Stimulated activated memory B cell treated with anti-CD40 and anti-IgM and Interleukin-4, amounts not matched to agents 10 μg/mL and 1 μg/mL and 100 μg/mL, for 72 hours (primary cell): ENCODE data around the gene HSH2D.
"Not testable (repeated sequence)": the region's sequence is repeated elsewhere in the genome, so short reads cannot be mapped to it uniquely, and the experiment has no call there.

Source experiments
- ATAC-seq: fragments of 150-1000 bp; cut with Tn5 transposase; 2 replicates; pipeline ENCODE4 v1.10.0; 2021
- H3K27ac Mint-ChIP-seq: one replicate; pipeline ENCODE4 v1.8.0; 2022; ENCODE audit warnings: mild to moderate bottlenecking, mixed read lengths
- H3K27me3 Mint-ChIP-seq: one replicate; pipeline ENCODE4 v1.8.0; 2022; ENCODE audit warnings: mixed read lengths
- H3K36me3 Mint-ChIP-seq: one replicate; pipeline ENCODE4 v1.8.0; 2022; ENCODE audit warnings: mixed read lengths
- H3K4me1 Mint-ChIP-seq: one replicate; pipeline ENCODE4 v1.8.0; 2022; ENCODE audit warnings: mixed read lengths
- H3K4me3 Mint-ChIP-seq: one replicate; pipeline ENCODE4 v1.8.0; 2022; ENCODE audit warnings: mild to moderate bottlenecking, moderate library complexity, mixed read lengths
- H3K9me3 Mint-ChIP-seq: one replicate; pipeline ENCODE4 v1.8.0; 2022; ENCODE audit warnings: mixed read lengths

Gene HSH2D

GRCh38 chr19:16160445-16160942 lies 17.0 kb downstream of the HSH2D start:
- peaks cover 27% of the 10 kb centered on the region for H3K36me3 Mint-ChIP-seq
- no peaks in the 10 kb centered on the region for H3K27me3 Mint-ChIP-seq
- ATAC-seq: peak; percentile 49
- H3K4me1 Mint-ChIP-seq: peaks cover 34% of the 10 kb centered on the region
- H3K27ac Mint-ChIP-seq: peak overlapping the region; percentile 46
- H3K4me3 Mint-ChIP-seq: no peak overlapping the region
- H3K9me3 Mint-ChIP-seq: no peaks in the 10 kb centered on the region

GRCh38 chr19:16160943-16161560 lies 17.6 kb downstream of the HSH2D start:
- peak; percentile 40 for ATAC-seq
- Mint-ChIP-seq H3K27me3 (no peaks in the 10 kb centered on the region), H3K4me1 (peaks cover 29% of the 10 kb centered on the region), H3K4me3 (no peak overlapping the region), H3K27ac (peak overlapping the region; percentile 46), H3K36me3 (peaks cover 22% of the 10 kb centered on the region), H3K9me3 (no peaks in the 10 kb centered on the region)

GRCh38 chr19:16161840-16162239 lies 18.4 kb downstream of the HSH2D start:
- no peak for ATAC-seq
- Mint-ChIP-seq H3K4me3 (no peak overlapping the region), H3K27me3 (no peaks in the 10 kb centered on the region), H3K9me3 (no peaks in the 10 kb centered on the region), H3K4me1 (peaks cover 22% of the 10 kb centered on the region), H3K36me3 (peaks cover 14% of the 10 kb centered on the region), H3K27ac (no peak overlapping the region)

- Mint-ChIP-seq H3K36me3 (no peaks in the 10 kb centered on the region), H3K4me1 (peaks cover 37% of the 10 kb centered on the region), H3K27ac (no peak overlapping the region), H3K4me3 (no peak overlapping the region), H3K27me3 (no peaks in the 10 kb centered on the region), H3K9me3 (no peaks in the 10 kb centered on the region)
- ATAC-seq: no peak
Observed at GRCh38 chr19:16164222-16164890, 20.9 kb downstream of the HSH2D start.

GRCh38 chr19:16166417-16166816 lies 22.9 kb downstream of the HSH2D start:
- Mint-ChIP-seq H3K27ac (no peak overlapping the region), H3K27me3 (no peaks in the 10 kb centered on the region), H3K4me3 (no peak overlapping the region), H3K9me3 (no peaks in the 10 kb centered on the region), H3K36me3 (no peaks in the 10 kb centered on the region), H3K4me1 (peaks cover 38% of the 10 kb centered on the region)
- no peak for ATAC-seq

- Mint-ChIP-seq H3K4me1 (peaks cover 40% of the 10 kb centered on the region), H3K27ac (no peak overlapping the region), H3K36me3 (no peaks in the 10 kb centered on the region), H3K27me3 (no peaks in the 10 kb centered on the region), H3K9me3 (no peaks in the 10 kb centered on the region), H3K4me3 (no peak overlapping the region)
- ATAC-seq: no peak
Observed at GRCh38 chr19:16167055-16167454, 23.6 kb downstream of the HSH2D start.

GRCh38 chr19:16168465-16169081 lies 25.1 kb downstream of the HSH2D start:
- peak overlapping the region; percentile 42 for H3K27ac Mint-ChIP-seq
- peaks cover 53% of the 10 kb centered on the region for H3K4me1 Mint-ChIP-seq
- no peak overlapping the region for H3K4me3 Mint-ChIP-seq
- no peaks in the 10 kb centered on the region for H3K36me3 Mint-ChIP-seq
- no peaks in the 10 kb centered on the region for H3K9me3 Mint-ChIP-seq
- ATAC-seq: no peak
- no peaks in the 10 kb centered on the region for H3K27me3 Mint-ChIP-seq

- Mint-ChIP-seq H3K27me3 (no peaks in the 10 kb centered on the region), H3K4me1 (peaks cover 54% of the 10 kb centered on the region), H3K36me3 (no peaks in the 10 kb centered on the region), H3K4me3 (no peak overlapping the region), H3K9me3 (no peaks in the 10 kb centered on the region), H3K27ac (peak overlapping the region; percentile 42)
- ATAC-seq: no peak
Observed at GRCh38 chr19:16170134-16170533, 26.6 kb downstream of the HSH2D start.

- Mint-ChIP-seq H3K27ac (no peak overlapping the region), H3K4me1 (peaks cover 41% of the 10 kb centered on the region), H3K27me3 (no peaks in the 10 kb centered on the region), H3K36me3 (no peaks in the 10 kb centered on the region), H3K9me3 (no peaks in the 10 kb centered on the region), H3K4me3 (no peak overlapping the region)
- no peak for ATAC-seq
Observed at GRCh38 chr19:16175954-16176353, 32.5 kb downstream of the HSH2D start.

- H3K36me3 Mint-ChIP-seq, H3K27me3 Mint-ChIP-seq, H3K4me3 Mint-ChIP-seq, H3K9me3 Mint-ChIP-seq: not testable (repeated sequence)
- Mint-ChIP-seq H3K4me1 (peaks cover 26% of the 10 kb centered on the region), H3K27ac (peak overlapping the region; percentile 12)
- peak; percentile 59 for ATAC-seq
Observed at GRCh38 chr19:16178866-16179265, 35.4 kb downstream of the HSH2D start.

GRCh38 chr19:16180611-16181010 lies 37.1 kb downstream of the HSH2D start:
- no peak overlapping the region for H3K4me3 Mint-ChIP-seq
- no peak overlapping the region for H3K27ac Mint-ChIP-seq
- H3K36me3 Mint-ChIP-seq: peaks cover 5% of the 10 kb centered on the region
- no peaks in the 10 kb centered on the region for H3K9me3 Mint-ChIP-seq
- peaks cover 35% of the 10 kb centered on the region for H3K4me1 Mint-ChIP-seq
- no peak for ATAC-seq
- H3K27me3 Mint-ChIP-seq: no peaks in the 10 kb centered on the region

- ATAC-seq: no peak
- Mint-ChIP-seq H3K36me3 (peaks cover 28% of the 10 kb centered on the region), H3K27ac (peak overlapping the region; percentile 100), H3K4me1 (peaks cover 49% of the 10 kb centered on the region), H3K27me3 (no peaks in the 10 kb centered on the region), H3K4me3 (peak overlapping the region; percentile 100), H3K9me3 (no peaks in the 10 kb centered on the region)
Observed at GRCh38 chr19:16184665-16185122, 41.2 kb downstream of the HSH2D start.

- peak; percentile 96 for ATAC-seq
- Mint-ChIP-seq H3K27ac (peak within 1 kb of the TSS; percentile 100), H3K4me1 (peaks cover 44% of the 10 kb centered on the region), H3K9me3 (no peaks in the 10 kb centered on the region), H3K36me3 (peaks cover 34% of the 10 kb centered on the region), H3K4me3 (peak within 1 kb of the TSS; percentile 100), H3K27me3 (no peaks in the 10 kb centered on the region)
Observed at GRCh38 chr19:16185123-16185767, 41.8 kb downstream of the HSH2D start, which contains the start of gene FAM32A. FAM32A (plus strand) TSS chr19:16185410; CDS start chr19:16185443, 33 bp downstream.

- Mint-ChIP-seq H3K9me3 (no peaks in the 10 kb centered on the region), H3K4me1 (peaks cover 44% of the 10 kb centered on the region), H3K36me3 (peaks cover 39% of the 10 kb centered on the region)
Observed at GRCh38 chr19:16185768-16186123, 42.3 kb downstream of the HSH2D start.

GRCh38 chr19:16188521-16188920 lies 45.0 kb downstream of the HSH2D start:
- Mint-ChIP-seq H3K4me3 (no peak overlapping the region), H3K4me1 (peaks cover 36% of the 10 kb centered on the region), H3K9me3 (no peaks in the 10 kb centered on the region), H3K36me3 (peaks cover 53% of the 10 kb centered on the region), H3K27ac (no peak overlapping the region), H3K27me3 (no peaks in the 10 kb centered on the region)
- no peak for ATAC-seq

More at GRCh38 chr19:16185768-16186123, 42.3 kb downstream of the HSH2D start:
- peak overlapping the region; percentile 100 for H3K4me3 Mint-ChIP-seq
- peak; percentile 57 for ATAC-seq
- H3K27me3 Mint-ChIP-seq: no peaks in the 10 kb centered on the region
- peak overlapping the region; percentile 100 for H3K27ac Mint-ChIP-seq
